Activated CD4-positive, alpha-beta T cell treated with anti-CD3 and anti-CD28 coated beads, Interleukin-2, amount 10 ng/mL, durations not matched to agents 24 days and 14 days (primary cell): ENCODE results near the gene COX4I1. TPM values are rescaled to one million over a fixed set of nuclear protein-coding genes. Genes with fewer than 3 reads are reported as not detected.

ENCODE experiments used
- DNase-seq: peaks from one replicate; pipeline ENCODE4 v3.0.0; 2022
- H3K27ac Mint-ChIP-seq: one replicate; pipeline ENCODE4 v1.8.0; 2022; ENCODE audit warnings: mild to moderate bottlenecking, mixed read lengths
- H3K27me3 Mint-ChIP-seq: one replicate; pipeline ENCODE4 v1.8.0; 2022; ENCODE audit warnings: mixed read lengths
- H3K36me3 Mint-ChIP-seq: one replicate; pipeline ENCODE4 v1.8.0; 2022; ENCODE audit warnings: low read depth, mild to moderate bottlenecking, mixed read lengths
- H3K4me1 Mint-ChIP-seq: one replicate; pipeline ENCODE4 v1.8.0; 2021; ENCODE audit warnings: mixed read lengths
- H3K4me3 Mint-ChIP-seq: one replicate; pipeline ENCODE4 v1.8.0; 2022; ENCODE audit warnings: mild to moderate bottlenecking, moderate library complexity, mixed read lengths
- H3K9me3 Mint-ChIP-seq: one replicate; pipeline ENCODE4 v1.8.0; 2021; ENCODE audit warnings: mixed read lengths
- intact Hi-C: fragments of 100-400 bp; cut with micrococcal nuclease; formaldehyde crosslinking; loops from one replicate; pipeline ENCODE4 v1.15.1; 2023
- total RNA-seq: library from RNA; stranded (reverse); gene quantifications from 2 replicates; pipeline ENCODE4 v1.2.3, GENCODE V29; 2022

COX4I1 gene
- total RNA-seq, 1 donor from 2014 or later, result 569 TPM

DNA sequence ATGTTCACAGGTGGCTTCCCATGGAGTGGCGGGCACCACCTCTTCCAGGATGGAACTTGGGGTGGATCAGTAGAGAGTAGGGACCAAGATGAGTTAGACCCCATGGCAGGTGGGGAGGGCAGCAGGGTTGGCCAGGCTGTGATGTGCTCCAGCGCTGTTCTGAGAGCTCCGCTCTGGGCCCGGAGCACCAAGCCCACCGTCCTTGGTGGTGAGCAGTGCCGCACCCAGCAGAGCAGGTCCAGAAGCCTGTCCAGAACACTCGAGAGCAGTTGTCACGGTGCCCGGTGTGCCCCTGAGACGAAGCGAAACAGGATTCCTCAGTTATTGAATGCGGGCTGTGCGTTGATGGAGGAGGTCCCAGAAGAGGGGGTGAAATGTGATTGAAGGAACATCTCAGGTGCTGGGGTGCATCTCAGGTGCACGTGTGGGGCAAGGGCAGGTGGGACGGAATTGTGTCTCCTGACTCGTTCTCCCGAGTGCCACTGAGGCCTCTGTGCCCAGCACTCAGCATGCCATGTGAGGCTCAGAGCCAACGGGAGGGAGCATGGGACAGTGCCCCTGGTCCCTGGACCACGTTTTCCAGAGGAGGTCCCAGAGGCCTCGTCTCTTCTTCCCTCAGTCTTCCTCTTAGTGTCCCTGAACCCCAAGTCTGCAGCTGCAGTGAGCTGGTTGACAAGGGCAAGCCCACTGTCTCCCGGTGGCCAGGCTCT, 39.5 kb downstream of the COX4I1 start:
- H3K27ac Mint-ChIP-seq, result no peak overlapping the region
- no peaks in the 10 kb centered on the region for H3K9me3 Mint-ChIP-seq
- intact Hi-C loops, result no loop called here
- H3K27me3 Mint-ChIP-seq, result peaks cover 1% of the 10 kb centered on the region
- DNase-seq, result no peak
- no peaks in the 10 kb centered on the region for H3K36me3 Mint-ChIP-seq
- H3K4me1 Mint-ChIP-seq, result no peaks in the 10 kb centered on the region
- no peak overlapping the region for H3K4me3 Mint-ChIP-seq

GRCh38 chr16:85839681-85840240, 40.3 kb downstream of the COX4I1 start:
- Mint-ChIP-seq H3K4me1 (peaks cover under 1% of the 10 kb centered on the region), H3K4me3 (no peak overlapping the region), H3K36me3 (no peaks in the 10 kb centered on the region), H3K27me3 (peaks cover 4% of the 10 kb centered on the region), H3K9me3 (no peaks in the 10 kb centered on the region), H3K27ac (no peak overlapping the region)
- no peak for DNase-seq
- intact Hi-C loops, result no loop called here

DNA sequence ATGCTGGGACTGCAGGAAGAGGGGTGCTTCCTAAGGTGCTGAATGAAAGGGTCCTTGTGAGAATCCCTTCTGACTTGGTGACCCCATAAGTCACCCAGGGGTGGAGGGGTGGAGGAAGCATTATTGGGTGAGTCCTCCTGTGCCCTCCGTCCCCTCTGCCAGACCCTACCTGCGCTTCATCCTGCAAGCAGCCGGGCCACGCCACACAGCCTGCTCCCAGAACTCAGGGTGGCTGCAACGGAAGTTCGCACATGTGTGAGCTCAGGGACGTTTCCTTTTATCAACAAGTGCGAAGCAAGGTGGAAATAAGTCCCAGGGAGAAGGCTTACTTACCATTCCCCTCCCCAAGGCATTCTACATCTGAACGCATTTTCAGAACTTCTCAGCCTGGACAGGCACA, 40.9 kb downstream of the COX4I1 start:
- Mint-ChIP-seq H3K27me3 (peaks cover 8% of the 10 kb centered on the region), H3K27ac (no peak overlapping the region), H3K9me3 (no peaks in the 10 kb centered on the region), H3K4me3 (no peak overlapping the region), H3K4me1 (peaks cover 3% of the 10 kb centered on the region), H3K36me3 (no peaks in the 10 kb centered on the region)
- no peak for DNase-seq
- intact Hi-C loops, result no loop called here

- H3K36me3 Mint-ChIP-seq, result no peaks in the 10 kb centered on the region
- no peak for DNase-seq
- intact Hi-C loops, result no loop called here
- no peaks in the 10 kb centered on the region for H3K9me3 Mint-ChIP-seq
- peaks cover 8% of the 10 kb centered on the region for H3K27me3 Mint-ChIP-seq
- peaks cover 3% of the 10 kb centered on the region for H3K4me1 Mint-ChIP-seq
- no peak overlapping the region for H3K27ac Mint-ChIP-seq
- no peak overlapping the region for H3K4me3 Mint-ChIP-seq
Measured at GRCh38 chr16:85840801-85841200, 41.3 kb downstream of the COX4I1 start.

GRCh38 chr16:85842435-85842834, 42.9 kb downstream of the COX4I1 start:
- Mint-ChIP-seq H3K36me3 (no peaks in the 10 kb centered on the region), H3K4me1 (peaks cover 3% of the 10 kb centered on the region), H3K9me3 (no peaks in the 10 kb centered on the region), H3K4me3 (no peak overlapping the region), H3K27ac (no peak overlapping the region), H3K27me3 (peaks cover 13% of the 10 kb centered on the region)
- DNase-seq, result no peak
- intact Hi-C loops, result no loop called here

DNA sequence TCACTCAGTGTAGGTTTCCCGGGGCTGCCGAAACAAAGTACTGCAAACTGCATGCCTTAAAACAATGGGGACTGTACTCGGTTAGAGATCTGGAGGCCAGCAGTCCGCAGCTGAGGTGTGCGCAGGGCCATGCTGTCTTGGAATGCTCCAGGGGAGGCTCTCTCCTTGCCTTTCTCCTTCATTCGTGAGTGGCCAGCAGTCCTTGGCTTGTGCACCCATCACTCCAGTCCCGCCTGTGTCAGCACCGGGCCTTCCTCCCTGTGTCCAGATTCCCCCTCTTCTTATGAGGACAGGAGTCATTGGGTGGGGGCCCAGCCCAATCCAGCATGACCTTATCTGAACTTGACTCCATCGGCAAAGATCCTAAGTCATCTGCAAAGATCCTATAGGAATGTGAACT, 43.4 kb downstream of the COX4I1 start:
- Mint-ChIP-seq H3K27me3 (peaks cover 13% of the 10 kb centered on the region), H3K27ac (no peak overlapping the region), H3K4me1 (peaks cover 3% of the 10 kb centered on the region), H3K36me3 (no peaks in the 10 kb centered on the region), H3K4me3 (no peak overlapping the region), H3K9me3 (no peaks in the 10 kb centered on the region)
- DNase-seq, result no peak
- intact Hi-C loops, result no loop called here

DNA sequence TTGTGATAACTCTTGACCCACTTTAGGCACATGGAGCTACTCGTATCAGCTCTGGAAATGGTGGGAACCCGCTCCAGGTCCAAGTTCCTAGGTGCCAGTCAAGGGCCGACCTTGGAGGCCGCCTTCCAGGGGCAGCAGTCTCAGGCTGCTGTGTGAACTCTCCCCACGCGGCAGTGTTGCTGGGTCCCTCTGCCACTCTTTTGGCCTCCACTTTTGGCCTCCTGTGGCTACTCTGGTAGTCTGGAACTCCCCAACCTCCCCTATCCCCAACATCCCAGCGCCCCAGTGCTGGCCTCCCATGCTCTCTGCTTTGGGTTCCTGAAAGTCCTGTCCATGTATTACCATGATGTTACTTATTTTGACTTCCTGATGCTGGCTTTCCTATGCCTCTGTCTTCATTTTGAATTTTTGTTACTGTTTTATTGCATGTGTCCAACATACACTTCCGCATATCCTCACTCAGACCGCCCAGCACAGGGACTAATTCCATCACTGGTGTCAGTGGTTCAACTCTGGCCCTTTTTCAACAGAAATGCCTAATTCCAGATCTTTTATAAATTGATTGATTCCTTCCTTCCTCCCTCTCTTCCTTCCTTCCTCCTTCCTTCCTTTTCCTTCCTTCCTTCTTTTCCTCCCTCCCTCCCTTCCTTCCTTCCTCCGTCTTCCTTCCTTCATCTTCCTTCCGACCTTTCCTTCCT, 44.1 kb downstream of the COX4I1 start:
- Mint-ChIP-seq H3K4me1 (peaks cover 3% of the 10 kb centered on the region), H3K27me3 (peaks cover 13% of the 10 kb centered on the region), H3K27ac (no peak overlapping the region), H3K4me3 (no peak overlapping the region), H3K9me3 (no peaks in the 10 kb centered on the region), H3K36me3 (no peaks in the 10 kb centered on the region)
- intact Hi-C loops, result no loop called here
- no peak for DNase-seq

- Mint-ChIP-seq H3K4me3 (no peak overlapping the region), H3K27me3 (peaks cover 13% of the 10 kb centered on the region), H3K9me3 (no peaks in the 10 kb centered on the region), H3K4me1 (peaks cover 3% of the 10 kb centered on the region), H3K27ac (no peak overlapping the region), H3K36me3 (no peaks in the 10 kb centered on the region)
- intact Hi-C loops, result no loop called here
- no peak for DNase-seq
Measured at GRCh38 chr16:85844169-85844481, 44.6 kb downstream of the COX4I1 start.

- Mint-ChIP-seq H3K9me3 (no peaks in the 10 kb centered on the region), H3K27ac (no peak overlapping the region), H3K4me3 (no peak overlapping the region), H3K4me1 (peaks cover 3% of the 10 kb centered on the region), H3K36me3 (no peaks in the 10 kb centered on the region), H3K27me3 (peaks cover 14% of the 10 kb centered on the region)
- DNase-seq, result no peak
- intact Hi-C loops, result no loop called here
Measured at GRCh38 chr16:85844786-85845185, 45.3 kb downstream of the COX4I1 start.

DNA sequence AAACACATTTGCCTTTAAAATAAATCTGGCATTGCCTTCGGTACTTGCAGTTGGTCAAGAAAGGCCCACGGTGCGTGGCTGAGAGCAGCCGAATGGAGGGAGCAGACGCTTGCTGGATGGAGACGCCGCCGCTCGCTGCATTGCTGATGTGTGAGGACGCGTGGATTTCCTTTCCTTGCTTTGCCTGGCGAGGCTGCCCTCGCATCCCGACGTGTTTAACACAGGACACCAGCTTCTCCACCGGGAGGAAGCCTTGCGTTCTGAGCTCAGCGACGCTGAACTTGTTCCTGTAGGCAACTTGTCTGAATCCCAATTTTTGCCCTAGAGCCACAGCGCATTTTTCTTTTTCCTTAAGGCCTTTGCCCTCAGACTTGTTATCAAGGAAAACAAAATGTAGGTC, 45.8 kb downstream of the COX4I1 start:
- intact Hi-C loops, result no loop called here
- no peaks in the 10 kb centered on the region for H3K9me3 Mint-ChIP-seq

GRCh38 chr16:85846461-85846860, 47.0 kb downstream of the COX4I1 start:
- Mint-ChIP-seq H3K9me3 (no peaks in the 10 kb centered on the region), H3K4me3 (no peak overlapping the region), H3K27me3 (peaks cover 15% of the 10 kb centered on the region), H3K36me3 (no peaks in the 10 kb centered on the region), H3K4me1 (peaks cover 3% of the 10 kb centered on the region), H3K27ac (no peak overlapping the region)
- intact Hi-C loops, result no loop called here
- DNase-seq, result no peak

More for the DNA sequence above, 45.8 kb downstream of the COX4I1 start:
- no peak for DNase-seq
- Mint-ChIP-seq H3K36me3 (no peaks in the 10 kb centered on the region), H3K4me1 (peaks cover 3% of the 10 kb centered on the region), H3K27me3 (peaks cover 15% of the 10 kb centered on the region), H3K27ac (no peak overlapping the region), H3K4me3 (no peak overlapping the region)

- DNase-seq, result no peak
- peaks cover 15% of the 10 kb centered on the region for H3K27me3 Mint-ChIP-seq
- H3K4me1 Mint-ChIP-seq, result peaks cover 3% of the 10 kb centered on the region
- no peaks in the 10 kb centered on the region for H3K36me3 Mint-ChIP-seq
- no peak overlapping the region for H3K27ac Mint-ChIP-seq
- H3K4me3 Mint-ChIP-seq, result no peak overlapping the region
- H3K9me3 Mint-ChIP-seq, result no peaks in the 10 kb centered on the region
- intact Hi-C loops, result no loop called here
Measured at GRCh38 chr16:85847036-85847435, 47.5 kb downstream of the COX4I1 start.

DNA sequence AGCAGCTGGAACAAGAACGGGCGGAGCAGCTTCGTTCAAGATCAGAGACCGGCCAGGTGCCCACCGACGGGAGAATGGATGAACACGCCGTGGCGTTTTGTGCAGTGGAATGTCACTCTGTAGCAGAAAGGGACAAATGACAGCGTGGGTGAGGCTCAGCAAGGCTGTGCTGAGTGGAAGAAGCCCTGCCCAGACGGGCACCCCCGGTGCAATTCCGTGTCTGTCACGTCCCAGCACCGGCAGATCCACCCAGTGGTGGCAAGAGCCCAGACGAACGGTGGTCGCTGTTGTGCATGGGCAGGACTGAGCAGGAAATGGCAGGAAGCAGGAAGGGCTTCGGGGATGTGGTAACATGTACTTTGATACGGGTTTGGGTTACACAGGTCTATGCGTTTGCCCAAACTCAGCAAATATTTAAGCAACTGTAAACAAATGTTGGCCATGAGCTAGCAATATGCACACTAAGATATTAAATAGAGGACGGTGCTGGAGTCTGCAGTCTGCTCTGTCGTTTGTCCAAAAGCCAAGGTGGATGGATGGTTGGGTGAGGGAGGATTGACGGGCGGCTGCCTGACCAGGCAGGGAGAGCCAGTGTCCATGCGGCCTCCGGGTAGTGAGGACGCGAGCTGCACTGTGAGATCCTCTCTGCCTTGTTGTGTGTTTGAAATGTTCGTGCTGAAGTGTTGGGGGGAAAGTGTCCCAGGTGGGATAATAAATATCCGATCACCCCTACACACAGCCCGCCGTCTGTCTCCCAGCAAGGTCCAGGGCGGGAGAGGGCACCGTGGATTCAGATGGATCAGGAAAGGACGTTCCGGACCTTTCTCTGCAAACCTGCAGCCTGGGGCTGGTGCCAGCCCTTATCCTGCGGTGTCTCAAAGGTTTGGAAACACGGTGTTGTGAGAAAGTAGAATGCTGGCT, 48.4 kb downstream of the COX4I1 start:
- H3K27me3 Mint-ChIP-seq, result peaks cover 16% of the 10 kb centered on the region
- intact Hi-C loops, result no loop called here
- DNase-seq, result no peak
- H3K4me3 Mint-ChIP-seq, result no peak overlapping the region
- H3K27ac Mint-ChIP-seq, result no peak overlapping the region
- no peaks in the 10 kb centered on the region for H3K9me3 Mint-ChIP-seq
- H3K4me1 Mint-ChIP-seq, result peaks cover 3% of the 10 kb centered on the region
- no peaks in the 10 kb centered on the region for H3K36me3 Mint-ChIP-seq

DNA sequence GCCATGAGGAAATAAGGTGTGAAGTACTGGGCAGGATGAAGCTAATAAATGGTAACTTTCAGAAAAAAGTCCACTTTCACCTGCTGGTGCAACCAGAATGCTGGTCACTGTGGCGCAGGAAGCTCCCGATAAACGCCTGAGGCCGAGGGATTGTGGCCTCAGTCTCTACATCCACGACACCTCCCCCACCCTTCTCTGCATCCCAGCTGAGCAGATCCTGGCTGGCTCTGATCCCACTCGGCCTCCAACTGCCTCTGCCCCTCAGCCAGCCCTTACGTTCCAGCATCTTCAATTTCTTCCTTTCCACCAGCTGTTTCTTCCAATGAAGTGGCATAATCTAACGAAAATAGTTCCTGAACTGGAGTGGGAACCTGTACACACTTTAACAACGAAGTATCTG, 49.5 kb downstream of the COX4I1 start:
- no peak for DNase-seq
- Mint-ChIP-seq H3K36me3 (no peaks in the 10 kb centered on the region), H3K27ac (no peak overlapping the region), H3K4me3 (no peak overlapping the region), H3K4me1 (peaks cover 3% of the 10 kb centered on the region), H3K9me3 (no peaks in the 10 kb centered on the region), H3K27me3 (peaks cover 15% of the 10 kb centered on the region)
- intact Hi-C loops, result no loop called here
